Chondrocyte (in vitro differentiated cells): Measurements from ENCODE around the gene CAPRIN1. TPM values are rescaled to one million over a fixed set of nuclear protein-coding genes. Genes with fewer than 3 reads are reported as not detected.

ENCODE experiments used
- DNase-seq: peaks from one replicate; pipeline ENCODE4 v3.0.0; 2021; ENCODE audit warnings: mixed read lengths, low spot score
- H3K27ac Mint-ChIP-seq: one replicate; pipeline ENCODE4 v1.8.0; 2021; ENCODE audit warnings: mild to moderate bottlenecking, moderate library complexity, mixed read lengths; ENCODE audit not compliant: unreplicated experiment
- H3K27me3 Mint-ChIP-seq: 2 replicates; pipeline ENCODE4 v1.8.0; 2021; ENCODE audit warnings: low read depth, mixed read lengths
- H3K36me3 Mint-ChIP-seq: 2 replicates; pipeline ENCODE4 v1.8.0; 2021; ENCODE audit warnings: low read depth, mixed read lengths
- H3K4me1 Mint-ChIP-seq: 2 replicates; pipeline ENCODE4 v1.8.0; 2021; ENCODE audit warnings: low read depth, mild to moderate bottlenecking, mixed read lengths
- H3K4me3 Mint-ChIP-seq: one replicate; pipeline ENCODE4 v1.8.0; 2021; ENCODE audit warnings: mild to moderate bottlenecking, moderate library complexity, mixed read lengths; ENCODE audit not compliant: unreplicated experiment
- H3K9me3 Mint-ChIP-seq: 2 replicates; pipeline ENCODE4 v1.8.0; 2021; ENCODE audit warnings: low read depth, mixed read lengths
- CTCF ChIP-seq: fragments of 200-600 bp; sonication (generic); IDR thresholded peaks from 2 replicates; pipeline ENCODE4 v1.5.0; 2021; ENCODE audit warnings: antibody characterized with exemption, mild to moderate bottlenecking, moderate library complexity
- total RNA-seq: library from RNA; stranded (reverse); gene quantifications from 3 replicates; pipeline ENCODE4 v1.2.1, GENCODE V29; 2021

CAPRIN1 gene
- total RNA-seq, 1 donor from 2014 or later: 197 TPM

DNA sequence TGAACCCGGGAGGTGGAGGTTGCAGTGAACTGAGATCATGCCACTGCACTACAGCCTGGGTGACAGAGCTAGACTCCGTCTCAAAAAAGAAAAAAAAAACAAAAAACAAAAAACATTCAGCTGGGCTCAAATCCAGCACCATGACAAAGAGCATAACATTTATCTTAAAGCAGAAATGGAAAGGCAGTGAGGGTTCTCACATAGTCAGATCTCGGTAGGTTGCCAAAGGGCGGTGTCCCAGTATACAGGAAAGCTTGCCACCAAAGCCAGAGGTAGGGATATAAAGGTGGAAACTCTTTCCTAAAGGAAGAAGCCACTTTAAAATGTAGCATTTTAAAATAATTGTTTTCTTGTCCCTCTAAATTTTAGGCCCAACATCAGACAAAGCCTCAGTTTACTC is 22.4 kb upstream of the CAPRIN1 start:
- no peaks in the 10 kb centered on the region for H3K27me3 Mint-ChIP-seq
- no peak for DNase-seq

DNA sequence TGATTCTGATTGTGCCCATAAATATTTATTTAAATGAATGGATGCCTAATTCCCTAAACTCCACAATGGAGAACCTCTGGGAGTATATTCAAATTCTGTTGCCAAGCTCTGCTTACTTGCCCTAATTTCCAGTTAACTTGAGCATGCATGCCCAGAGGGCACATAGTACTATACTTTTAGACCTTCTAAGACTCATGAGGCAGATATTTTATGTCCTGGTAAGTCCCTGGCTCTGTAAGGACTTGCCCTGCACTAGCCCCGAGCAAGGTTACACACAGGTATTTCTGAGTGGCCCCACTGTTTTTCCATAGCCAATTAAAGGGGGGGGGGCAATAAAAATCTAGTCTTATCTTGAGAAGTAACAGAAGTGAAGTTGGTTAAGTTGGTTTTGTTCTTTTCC is 21.1 kb upstream of the CAPRIN1 start:
- Mint-ChIP-seq H3K36me3 (no peaks in the 10 kb centered on the region), H3K4me1 (no peaks in the 10 kb centered on the region), H3K9me3 (no peaks in the 10 kb centered on the region), H3K27ac (no peak overlapping the region), H3K4me3 (no peak overlapping the region), H3K27me3 (no peaks in the 10 kb centered on the region)
- no peak for DNase-seq
- no peak for TF ChIP-seq CTCF

More for the DNA sequence above, 22.4 kb upstream of the CAPRIN1 start:
- no peaks in the 10 kb centered on the region for H3K36me3 Mint-ChIP-seq
- H3K4me1 Mint-ChIP-seq: no peaks in the 10 kb centered on the region
- H3K4me3 Mint-ChIP-seq: no peak overlapping the region
- TF ChIP-seq CTCF: no peak
- H3K9me3 Mint-ChIP-seq: no peaks in the 10 kb centered on the region
- H3K27ac Mint-ChIP-seq: no peak overlapping the region

GRCh38 chr11:34033399-34033798 is 18.1 kb upstream of the CAPRIN1 start:
- Mint-ChIP-seq H3K9me3 (peaks cover 3% of the 10 kb centered on the region), H3K36me3 (no peaks in the 10 kb centered on the region), H3K4me3 (no peak overlapping the region), H3K4me1 (no peaks in the 10 kb centered on the region), H3K27ac (no peak overlapping the region), H3K27me3 (no peaks in the 10 kb centered on the region)
- no peak for DNase-seq
- no peak for TF ChIP-seq CTCF

DNA sequence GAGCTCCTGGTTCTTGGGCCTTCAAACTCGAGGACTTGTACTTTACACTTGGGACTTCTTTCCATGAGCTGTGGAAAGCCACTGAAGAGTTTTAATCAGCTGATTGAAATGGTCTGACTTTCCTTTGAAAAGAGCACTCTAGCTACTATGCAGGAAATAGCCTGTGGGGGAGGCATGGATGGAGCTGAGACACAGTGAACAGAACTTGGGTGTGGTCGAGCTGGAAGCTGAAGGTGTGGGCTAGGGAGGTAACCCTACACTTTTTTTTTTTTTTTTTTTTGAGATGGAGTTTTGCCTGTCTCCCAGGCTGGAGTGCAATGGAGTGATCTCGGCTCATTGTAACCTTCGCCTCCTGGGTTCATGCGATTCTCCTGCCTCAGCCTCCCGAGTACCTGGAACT is 17.5 kb upstream of the CAPRIN1 start:
- Mint-ChIP-seq H3K36me3 (no peaks in the 10 kb centered on the region), H3K9me3 (peaks cover 3% of the 10 kb centered on the region), H3K27ac (no peak overlapping the region), H3K4me1 (no peaks in the 10 kb centered on the region), H3K4me3 (no peak overlapping the region), H3K27me3 (no peaks in the 10 kb centered on the region)
- TF ChIP-seq CTCF: no peak
- DNase-seq: no peak

GRCh38 chr11:34036456-34036855 is 15.1 kb upstream of the CAPRIN1 start:
- DNase-seq: no peak
- H3K27me3 Mint-ChIP-seq: no peaks in the 10 kb centered on the region
- TF ChIP-seq CTCF: no peak
- H3K27ac Mint-ChIP-seq: no peak overlapping the region
- H3K36me3 Mint-ChIP-seq: no peaks in the 10 kb centered on the region
- no peaks in the 10 kb centered on the region for H3K4me1 Mint-ChIP-seq
- H3K4me3 Mint-ChIP-seq: no peak overlapping the region
- peaks cover 3% of the 10 kb centered on the region for H3K9me3 Mint-ChIP-seq
